Stomach (tissue), 4 donors: Measurements from ENCODE around the gene LRFN3.

Experiments used
- EP300 ChIP-seq: sonication (generic); formaldehyde crosslinking; IDR thresholded peaks from one replicate; pipeline ENCODE4 v1.6.1; 2017; ENCODE audit warnings: antibody characterized with exemption
- POLR2A ChIP-seq, 4 donors: fragments of 450-650 bp; IDR thresholded peaks; one replicate each; pipeline ENCODE4 v1.6.1; 2016; ENCODE audit warnings: antibody characterized with exemption in 4 of 4, control low read depth in 2 of 4, mild to moderate bottlenecking in 1 of 4, moderate library complexity in 1 of 4
- POLR2AphosphoS5 ChIP-seq, 3 donors: sonication (generic); formaldehyde crosslinking; IDR thresholded peaks; one replicate each; pipeline ENCODE4 v1.6.1; 2016; ENCODE audit warnings: antibody characterized with exemption in 3 of 3
- TF ChIP-seq, protein P1 (sequence below), 7 experiments: fragments of 450-650 bp in 4 of 7; fragments of 200-600 bp in 3 of 7; sonication (generic) in 3 of 7; IDR thresholded peaks; one replicate each; pipeline ENCODE4 v1.5.1; 2016 to 2019; ENCODE audit warnings: antibody characterized with exemption in 7 of 7, control low read depth in 2 of 7, mild to moderate bottlenecking in 1 of 7

DNA sequence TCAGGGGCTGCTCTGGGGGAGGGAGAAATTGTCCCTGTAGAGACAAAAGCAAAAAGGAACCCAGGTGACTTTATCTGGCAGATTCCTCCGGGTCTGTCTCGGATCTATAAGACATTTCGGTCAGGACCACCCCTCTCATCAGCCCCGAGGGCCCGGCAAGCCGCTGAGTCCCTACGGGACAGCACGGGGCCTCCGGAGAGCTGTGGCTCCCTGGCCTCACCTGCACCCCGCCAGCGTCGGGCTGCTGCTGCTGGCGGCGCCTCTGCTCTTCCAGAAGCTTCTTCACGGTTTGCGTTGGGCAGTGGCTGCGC, 37.7 kb upstream of the LRFN3 start:
- TF ChIP-seq POLR2A (IDR thresholded peaks at IDR 0.05) = no peak
- TF ChIP-seq POLR2AphosphoS5 (IDR thresholded peaks at IDR 0.05) = no peak
- TF ChIP-seq, protein P1, sequence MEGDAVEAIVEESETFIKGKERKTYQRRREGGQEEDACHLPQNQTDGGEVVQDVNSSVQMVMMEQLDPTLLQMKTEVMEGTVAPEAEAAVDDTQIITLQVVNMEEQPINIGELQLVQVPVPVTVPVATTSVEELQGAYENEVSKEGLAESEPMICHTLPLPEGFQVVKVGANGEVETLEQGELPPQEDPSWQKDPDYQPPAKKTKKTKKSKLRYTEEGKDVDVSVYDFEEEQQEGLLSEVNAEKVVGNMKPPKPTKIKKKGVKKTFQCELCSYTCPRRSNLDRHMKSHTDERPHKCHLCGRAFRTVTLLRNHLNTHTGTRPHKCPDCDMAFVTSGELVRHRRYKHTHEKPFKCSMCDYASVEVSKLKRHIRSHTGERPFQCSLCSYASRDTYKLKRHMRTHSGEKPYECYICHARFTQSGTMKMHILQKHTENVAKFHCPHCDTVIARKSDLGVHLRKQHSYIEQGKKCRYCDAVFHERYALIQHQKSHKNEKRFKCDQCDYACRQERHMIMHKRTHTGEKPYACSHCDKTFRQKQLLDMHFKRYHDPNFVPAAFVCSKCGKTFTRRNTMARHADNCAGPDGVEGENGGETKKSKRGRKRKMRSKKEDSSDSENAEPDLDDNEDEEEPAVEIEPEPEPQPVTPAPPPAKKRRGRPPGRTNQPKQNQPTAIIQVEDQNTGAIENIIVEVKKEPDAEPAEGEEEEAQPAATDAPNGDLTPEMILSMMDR (IDR thresholded peaks at IDR 0.05) = no peak
- no peak for TF ChIP-seq EP300
